NCI-H510A (cell line): ENCODE measurements around the gene GFPT1.

ENCODE experiments used
- DNase-seq: peaks from one replicate; lab custom pipeline; 2025; lab: John Stamatoyannopoulos, UW

The GFPT1 gene

GRCh38 chr2:69316550-69316949 lies 70.5 kb downstream of the GFPT1 start:
- DNase-seq: no peak

GRCh38 chr2:69315160-69315761 lies 71.8 kb downstream of the GFPT1 start:
- no peak for DNase-seq

- DNase-seq: no peak
These were observed 76.0 kb downstream of the GFPT1 start for GRCh38 chr2:69311024-69311416.

GRCh38 chr2:69310111-69311023 lies 76.7 kb downstream of the GFPT1 start:
- DNase-seq: no peak

- no peak for DNase-seq
These were observed 77.5 kb downstream of the GFPT1 start for GRCh38 chr2:69309351-69310110.

GRCh38 chr2:69308338-69308737 lies 78.7 kb downstream of the GFPT1 start:
- no peak for DNase-seq

- DNase-seq: no peak
These were observed 79.4 kb downstream of the GFPT1 start for GRCh38 chr2:69307579-69308064.

- DNase-seq: peak; percentile 39
These were observed 80.0 kb downstream of the GFPT1 start for GRCh38 chr2:69306822-69307578.

- no peak for DNase-seq
These were observed 80.6 kb downstream of the GFPT1 start for GRCh38 chr2:69306393-69306821.

GRCh38 chr2:69305712-69306392 lies 81.2 kb downstream of the GFPT1 start:
- no peak for DNase-seq

GRCh38 chr2:69305166-69305565 lies 81.9 kb downstream of the GFPT1 start:
- DNase-seq: no peak

GRCh38 chr2:69304656-69305055 lies 82.4 kb downstream of the GFPT1 start:
- no peak for DNase-seq

GRCh38 chr2:69300650-69301049 lies 86.4 kb downstream of the GFPT1 start:
- DNase-seq: no peak

- DNase-seq: no peak
These were observed 87.1 kb downstream of the GFPT1 start for GRCh38 chr2:69299772-69300516.

- no peak for DNase-seq
These were observed 88.2 kb downstream of the GFPT1 start for GRCh38 chr2:69298862-69299261.

- DNase-seq: no peak
These were observed 88.8 kb downstream of the GFPT1 start for GRCh38 chr2:69298261-69298660.

- DNase-seq: no peak
These were observed 89.8 kb downstream of the GFPT1 start for GRCh38 chr2:69297216-69297615.

- DNase-seq: no peak
These were observed 90.6 kb downstream of the GFPT1 start for GRCh38 chr2:69296421-69296820.

- DNase-seq: no peak
These were observed 94.8 kb downstream of the GFPT1 start for GRCh38 chr2:69292256-69292655.

- no peak for DNase-seq
These were observed 95.3 kb downstream of the GFPT1 start for GRCh38 chr2:69291721-69292120.
